Endothelial cell of umbilical vein (primary cell): ENCODE measurements around the gene PLXND1. TPM values are rescaled to one million over a fixed set of nuclear protein-coding genes. Genes with fewer than 3 reads are reported as not detected.

Source experiments
- BruUV-seq: library from RNA; stranded (reverse); fragments of 400-500 nt; replicated peaks from 2 replicates; lab custom pipeline; 2021; lab: Mats Ljungman, UMichigan
- CTCF ChIA-PET: fragments of 300-600, 350-600 bp; sonication (Branson Sonifier 250); formaldehyde crosslinking; loops from one replicate; lab custom pipeline; 2021; ENCODE audit warnings: antibody characterized with exemption, inconsistent platforms; lab: Charles Lee
- POLR2A ChIA-PET: fragments of 300-600, 350-600 bp; sonication (Branson Sonifier 250); formaldehyde crosslinking; loops from one replicate; lab custom pipeline; 2021; ENCODE audit warnings: antibody characterized with exemption, inconsistent platforms; lab: Charles Lee
- DNase-seq: peaks from one replicate; pipeline ENCODE4 v3.0.0-alpha.2; 2011; ENCODE audit warnings: low read depth, low spot score
- FAIRE-seq: peaks from 2 replicates; lab custom pipeline; 2011; peaks lifted over from hg19 to GRCh38; lab: Jason Lieb, UNC
- H2AFZ ChIP-seq: 2 replicates; pipeline ENCODE4 v1.6.0; 2012; ENCODE audit warnings: low read depth, low read length, control low read depth, inconsistent platforms
- H3K27ac ChIP-seq: 2 replicates; pipeline ENCODE4 v1.5.1; 2011; ENCODE audit warnings: low read depth, mild to moderate bottlenecking, control low read depth, low read length, moderate library complexity; ENCODE audit not compliant: insufficient read depth
- H3K27me3 ChIP-seq, 2 experiments: 2 replicates each; pipeline versions ENCODE4 v1.6.0 to v1.6.1; 2011; ENCODE audit warnings: low read length in 2 of 2, mixed read lengths in 1 of 2; ENCODE audit not compliant: control insufficient read depth in 2 of 2, insufficient read depth in 2 of 2
- H3K36me3 ChIP-seq, 2 experiments: 2 replicates in 1 of 2; 3 replicates in 1 of 2; pipeline ENCODE4 v1.5.1; 2011; ENCODE audit warnings: low read length in 2 of 2, mild to moderate bottlenecking in 1 of 2, moderate library complexity in 1 of 2; ENCODE audit not compliant: control insufficient read depth in 2 of 2, insufficient read depth in 2 of 2; ENCODE audit errors: extremely low read depth in 1 of 2
- H3K4me1 ChIP-seq: 3 replicates; pipeline ENCODE4 v1.5.1; 2011; ENCODE audit warnings: mild to moderate bottlenecking, low read length; ENCODE audit not compliant: control insufficient read depth, insufficient read depth; ENCODE audit errors: extremely low read depth
- H3K4me2 ChIP-seq: 2 replicates; pipeline ENCODE4 v1.6.1; 2011; ENCODE audit warnings: low read length, control low read depth, mixed read lengths; ENCODE audit not compliant: insufficient read depth
- H3K4me3 ChIP-seq, 3 experiments: fragments of 200-600 bp in 1 of 3; sonication (generic), shearing (Covaris generic) in 1 of 3; replicated peaks in 1 of 3; 2 replicates each; pipeline ENCODE4 v1.5.1; 2011 to 2016; ENCODE audit warnings: control low read depth in 3 of 3, low read length in 3 of 3, mild to moderate bottlenecking in 2 of 3, inconsistent platforms in 1 of 3, low read depth in 1 of 3, moderate library complexity in 1 of 3; ENCODE audit not compliant: insufficient read depth in 1 of 3
- H3K79me2 ChIP-seq: 2 replicates; pipeline ENCODE4 v1.6.0; 2012; ENCODE audit warnings: low read length, inconsistent platforms; ENCODE audit not compliant: control insufficient read depth, insufficient read depth
- H3K9ac ChIP-seq: replicated peaks from 2 replicates; pipeline ENCODE3; 2011; ENCODE audit warnings: low read length, control low read depth; ENCODE audit not compliant: insufficient read depth; ENCODE audit errors: extremely low read depth
- H3K9me1 ChIP-seq: replicated peaks from 3 replicates; pipeline ENCODE4 v1.6.0; 2011; ENCODE audit warnings: mild to moderate bottlenecking, low read length; ENCODE audit not compliant: control insufficient read depth, insufficient read depth; ENCODE audit errors: extremely low read depth
- H3K9me3 ChIP-seq: replicated peaks from 2 replicates; pipeline ENCODE4 v1.5.1; 2012; ENCODE audit warnings: low read length, inconsistent platforms; ENCODE audit not compliant: control insufficient read depth, insufficient read depth
- H4K20me1 ChIP-seq: replicated peaks from 2 replicates; pipeline ENCODE3; 2011; ENCODE audit warnings: mild to moderate bottlenecking, low read length; ENCODE audit not compliant: control insufficient read depth, insufficient read depth; ENCODE audit errors: extremely low read depth
- EZH2 ChIP-seq: IDR thresholded peaks from 2 replicates; pipeline ENCODE4 v1.6.1; 2012; ENCODE audit warnings: borderline replicate concordance, low read depth, mild to moderate bottlenecking, moderate library complexity, low read length, inconsistent platforms; ENCODE audit not compliant: severe bottlenecking
- FOS ChIP-seq: IDR thresholded peaks from 2 replicates; pipeline ENCODE4 v1.6.1; 2011; ENCODE audit warnings: mild to moderate bottlenecking, low read length, moderate library complexity, borderline replicate concordance; ENCODE audit not compliant: insufficient read depth
- GATA2 ChIP-seq: IDR thresholded peaks from 2 replicates; pipeline ENCODE4 v1.7.0; 2011; ENCODE audit warnings: low read depth, mild to moderate bottlenecking, moderate library complexity, mixed read lengths, low read length; ENCODE audit not compliant: insufficient read length, insufficient read depth
- JUN ChIP-seq: IDR thresholded peaks from 2 replicates; pipeline ENCODE4 v1.6.1; 2011; ENCODE audit warnings: borderline replicate concordance, low read depth; ENCODE audit not compliant: insufficient read length, insufficient read depth
- MYC ChIP-seq: IDR thresholded peaks from one replicate; pipeline ENCODE4 v1.6.1; 2011; ENCODE audit warnings: mild to moderate bottlenecking, low read depth, low read length
- POLR2A ChIP-seq: IDR thresholded peaks from 2 replicates; pipeline ENCODE4 v1.6.1; 2012; ENCODE audit warnings: low read depth, mild to moderate bottlenecking, control low read depth, low read length
- POLR2AphosphoS5 ChIP-seq: IDR thresholded peaks from 2 replicates; pipeline ENCODE4 v1.6.1; 2012; ENCODE audit warnings: low read depth, mild to moderate bottlenecking, control low read depth, low read length, moderate library complexity; ENCODE audit not compliant: insufficient read depth
- dilution Hi-C: fragments of 300-500 bp; cut with MboI; formaldehyde crosslinking; loops from one replicate; pipeline ENCODE4 v1.15.0; 2019; ENCODE audit warnings: low sequenced_read_pairs; ENCODE audit not compliant: extremely low pct_ligation_motif_present
- intact Hi-C: fragments of 100-400 bp; cut with micrococcal nuclease; formaldehyde crosslinking; loops from one replicate; pipeline ENCODE4 v1.10.0; 2022
- polyA plus RNA-seq, 4 experiments: library from polyadenylated mRNA; depleted of rRNA in 3 of 4; stranded (reverse) in 3 of 4; unstranded in 1 of 4; fragments of >200 nt; gene quantifications; 2 replicates each; pipeline versions ENCODE4 v1.2.1 to v1.2.3, GENCODE V29; 2011 to 2012; ENCODE audit warnings: missing spikeins in 1 of 4
- total RNA-seq: library from RNA; stranded (reverse); gene quantifications from 2 replicates; pipeline ENCODE4 v1.2.3, GENCODE V29; 2021
- TF ChIP-seq, protein P1 (sequence below): IDR thresholded peaks from 2 replicates; pipeline ENCODE4 v1.6.1; 2011; ENCODE audit not compliant: insufficient read depth, insufficient read length
- TF ChIP-seq, protein P2 (sequence below), 2 donors: IDR thresholded peaks; 1 replicate in 1 of 2; 2 replicates in 1 of 2; pipeline ENCODE4 v1.5.1; 2011; ENCODE audit warnings: low read length in 2 of 2, mild to moderate bottlenecking in 2 of 2, moderate library complexity in 2 of 2, control low read depth in 1 of 2, inconsistent platforms in 1 of 2, low read depth in 1 of 2; ENCODE audit not compliant: insufficient read depth in 1 of 2; ENCODE audit errors: extremely low read depth in 1 of 2

Gene PLXND1
- total and polyA plus RNA-seq, 2 donors (not counting 3 experiments of a cell fraction or from before 2014, with no cell fraction given) = 300 to 834 TPM

DNA sequence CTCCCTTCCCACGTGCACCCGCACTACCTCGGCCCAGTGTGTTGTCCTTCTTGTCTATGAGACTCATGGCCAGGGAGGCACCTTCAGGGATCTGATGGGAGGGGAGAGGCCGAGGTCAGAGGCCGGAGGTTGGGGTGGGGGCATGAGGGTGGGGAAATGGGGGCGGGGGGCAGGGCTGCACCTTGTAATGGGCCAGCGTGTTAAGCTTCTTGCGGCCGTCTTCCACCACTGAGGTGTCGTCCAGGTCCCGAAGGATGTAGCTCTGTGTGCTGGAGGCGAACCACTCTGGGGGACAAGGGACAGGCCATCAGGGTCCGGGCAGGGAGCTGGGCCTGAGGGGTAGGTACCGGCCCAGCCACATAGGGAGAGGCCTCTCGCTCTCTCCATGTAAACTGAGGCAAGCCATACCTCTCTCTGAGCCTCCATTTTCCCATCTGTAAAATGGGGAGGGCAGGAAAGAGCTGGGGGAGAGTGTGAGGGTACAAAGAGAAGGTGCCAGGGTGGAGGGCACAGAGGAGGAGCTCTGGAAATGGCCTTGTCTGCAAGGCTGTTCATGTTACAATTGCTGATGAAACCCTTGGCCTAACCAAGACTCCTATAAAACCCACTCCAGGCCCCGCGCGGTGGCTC lies 44.7 kb downstream of the PLXND1 start:
- Histone ChIP-seq H3K4me2 (no peak overlapping the region), H3K27me3 (no peaks in the 10 kb centered on the region), H3K9me1 (no peaks in the 10 kb centered on the region), H2AFZ (no peak overlapping the region), H4K20me1 (no peaks in the 10 kb centered on the region), H3K9ac (no peak overlapping the region), H3K27ac (no peak overlapping the region), H3K9me3 (no peaks in the 10 kb centered on the region), H3K36me3 (peaks cover 27 to 66% of the 10 kb centered on the region in 2 experiments), H3K79me2 (no peaks in the 10 kb centered on the region), H3K4me1 (peaks cover 42% of the 10 kb centered on the region), H3K4me3 (no peak overlapping the region)
- FAIRE-seq (no peak), DNase-seq (no peak)
- CTCF ChIA-PET = interaction anchor here (1.1 to 6.4 kb wide), 7 partner anchors 30 to 178 kb away, joined by 3 to 80 read pairs (median 3); no protein-coding TSS in a partner anchor
- intact Hi-C loops (loop anchor here (1.0 to 5.0 kb wide), 3 partner anchors 35 to 179 kb away; no protein-coding TSS in a partner anchor), dilution Hi-C loops (no loop called here)
- POLR2A ChIA-PET = no interaction called here
- TF ChIP-seq GATA2 (no peak), POLR2A (no peak), MYC (no peak), JUN (no peak), FOS (no peak), POLR2AphosphoS5 (no peak), EZH2 (no peak)
- TF ChIP-seq, protein P1, sequence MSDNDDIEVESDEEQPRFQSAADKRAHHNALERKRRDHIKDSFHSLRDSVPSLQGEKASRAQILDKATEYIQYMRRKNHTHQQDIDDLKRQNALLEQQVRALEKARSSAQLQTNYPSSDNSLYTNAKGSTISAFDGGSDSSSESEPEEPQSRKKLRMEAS = no peak
- TF ChIP-seq, protein P2, sequence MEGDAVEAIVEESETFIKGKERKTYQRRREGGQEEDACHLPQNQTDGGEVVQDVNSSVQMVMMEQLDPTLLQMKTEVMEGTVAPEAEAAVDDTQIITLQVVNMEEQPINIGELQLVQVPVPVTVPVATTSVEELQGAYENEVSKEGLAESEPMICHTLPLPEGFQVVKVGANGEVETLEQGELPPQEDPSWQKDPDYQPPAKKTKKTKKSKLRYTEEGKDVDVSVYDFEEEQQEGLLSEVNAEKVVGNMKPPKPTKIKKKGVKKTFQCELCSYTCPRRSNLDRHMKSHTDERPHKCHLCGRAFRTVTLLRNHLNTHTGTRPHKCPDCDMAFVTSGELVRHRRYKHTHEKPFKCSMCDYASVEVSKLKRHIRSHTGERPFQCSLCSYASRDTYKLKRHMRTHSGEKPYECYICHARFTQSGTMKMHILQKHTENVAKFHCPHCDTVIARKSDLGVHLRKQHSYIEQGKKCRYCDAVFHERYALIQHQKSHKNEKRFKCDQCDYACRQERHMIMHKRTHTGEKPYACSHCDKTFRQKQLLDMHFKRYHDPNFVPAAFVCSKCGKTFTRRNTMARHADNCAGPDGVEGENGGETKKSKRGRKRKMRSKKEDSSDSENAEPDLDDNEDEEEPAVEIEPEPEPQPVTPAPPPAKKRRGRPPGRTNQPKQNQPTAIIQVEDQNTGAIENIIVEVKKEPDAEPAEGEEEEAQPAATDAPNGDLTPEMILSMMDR (IDR thresholded peaks at IDR 0.05; ENCODE audit: extremely low read depth in 1 of 2, insufficient read depth in 1 of 2, low read depth in 1 of 2, low read length in 2 of 2) = no peak
- no TSS peak for BruUV-seq
